Measurements from ENCODE around the gene GRIA4.

- TF ChIP-seq CTCF (IDR thresholded peaks at IDR 0.05; ENCODE audit: insufficient read depth, low read length, poor library complexity, severe bottlenecking) (no peak), EZH2phosphoT487 (conservative IDR thresholded peaks at IDR 0.05; ENCODE audit: low read length) (no peak)
Measured at GRCh38 chr11:105774899-105775298, 165.0 kb downstream of the GRIA4 start.
